HG02588 (cell line): ENCODE results near the gene AUTS2.
A peak's percentile ranks its signal among the peaks of the same experiment; 100 is the strongest.

ENCODE experiments used
- ATAC-seq: cut with Tn5 transposase; IDR thresholded peaks from one replicate; pipeline ENCODE4 v1.9.1; 2021; ENCODE audit warnings: mild to moderate bottlenecking, moderate library complexity; ENCODE audit not compliant: unreplicated experiment

AUTS2 gene

DNA sequence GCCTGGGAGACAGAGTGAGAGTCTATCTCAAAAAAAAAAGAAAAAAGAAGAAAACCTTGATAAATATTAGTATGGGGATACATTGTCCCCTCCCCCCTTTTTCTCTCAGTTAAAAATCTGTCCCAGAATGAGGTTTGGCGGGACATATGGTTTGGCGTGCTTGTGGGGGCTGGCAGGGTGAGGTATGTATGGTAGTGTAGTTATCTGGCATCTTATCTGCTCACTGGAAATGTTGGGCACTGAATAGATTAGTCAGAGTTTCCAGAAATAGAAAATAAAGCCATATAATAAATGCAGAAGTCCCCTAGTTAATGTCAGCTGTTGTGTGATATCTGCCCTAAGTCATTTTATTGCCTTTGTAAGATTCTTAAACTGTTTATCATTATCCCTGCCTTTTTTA is 1136.1 kb downstream of the AUTS2 start:
- ATAC-seq: no peak

DNA sequence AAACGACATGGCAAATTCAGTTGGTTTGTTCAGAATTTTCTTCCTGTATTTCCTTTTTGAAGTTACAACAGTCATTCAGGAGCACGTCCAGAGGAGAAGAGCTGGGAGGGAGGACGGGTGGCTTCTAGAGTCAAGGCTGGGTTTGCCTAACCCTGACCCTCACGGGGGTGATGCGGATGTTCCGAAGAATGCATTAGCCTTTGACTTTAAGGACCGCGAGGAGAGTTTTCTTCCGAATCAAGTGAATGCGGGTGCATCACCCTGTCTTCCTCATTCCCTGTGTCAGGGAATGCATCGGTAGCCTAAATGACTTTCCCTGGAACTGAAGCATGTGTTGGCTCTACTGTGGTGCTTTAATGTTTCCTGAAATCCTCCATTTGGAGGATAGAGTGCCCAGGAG is 1137.0 kb downstream of the AUTS2 start:
- no peak for ATAC-seq

DNA sequence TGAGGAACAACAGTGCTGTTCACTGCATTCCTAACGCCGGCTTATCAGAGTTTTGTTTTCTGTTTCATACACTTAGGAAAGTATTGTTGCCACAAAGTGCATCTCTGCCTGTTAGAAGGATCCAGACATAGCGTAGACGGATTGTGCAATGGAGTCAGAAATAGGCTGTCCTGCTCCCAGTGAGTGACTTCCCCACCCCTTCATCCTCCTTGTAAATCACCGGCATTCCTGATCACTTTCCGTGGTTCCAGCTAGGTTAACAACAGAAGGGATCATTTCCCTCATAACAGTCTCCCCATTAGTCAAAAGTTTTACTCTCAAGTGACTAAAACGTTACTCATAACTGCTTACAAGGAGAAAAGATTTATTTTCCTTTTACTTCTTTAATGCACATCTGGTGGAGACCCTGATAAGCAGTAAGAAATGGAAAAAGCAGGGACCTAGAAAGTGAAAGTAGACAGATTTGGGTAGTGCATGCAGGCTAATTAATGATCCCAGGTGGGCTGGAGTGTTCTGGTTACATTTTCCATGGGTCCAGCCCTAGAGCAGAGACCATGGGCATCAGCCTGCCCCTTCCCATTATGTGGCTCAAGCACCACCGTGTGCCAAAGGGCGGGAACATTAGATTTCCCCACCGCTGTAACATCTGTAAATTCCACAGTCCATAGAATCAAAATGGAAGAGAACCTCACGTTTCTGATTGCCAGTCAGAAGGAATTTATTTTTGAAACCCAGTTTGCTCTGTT is 1138.6 kb downstream of the AUTS2 start:
- no peak for ATAC-seq

GRCh38 chr7:70738151-70738885 is 1140.0 kb downstream of the AUTS2 start:
- no peak for ATAC-seq

DNA sequence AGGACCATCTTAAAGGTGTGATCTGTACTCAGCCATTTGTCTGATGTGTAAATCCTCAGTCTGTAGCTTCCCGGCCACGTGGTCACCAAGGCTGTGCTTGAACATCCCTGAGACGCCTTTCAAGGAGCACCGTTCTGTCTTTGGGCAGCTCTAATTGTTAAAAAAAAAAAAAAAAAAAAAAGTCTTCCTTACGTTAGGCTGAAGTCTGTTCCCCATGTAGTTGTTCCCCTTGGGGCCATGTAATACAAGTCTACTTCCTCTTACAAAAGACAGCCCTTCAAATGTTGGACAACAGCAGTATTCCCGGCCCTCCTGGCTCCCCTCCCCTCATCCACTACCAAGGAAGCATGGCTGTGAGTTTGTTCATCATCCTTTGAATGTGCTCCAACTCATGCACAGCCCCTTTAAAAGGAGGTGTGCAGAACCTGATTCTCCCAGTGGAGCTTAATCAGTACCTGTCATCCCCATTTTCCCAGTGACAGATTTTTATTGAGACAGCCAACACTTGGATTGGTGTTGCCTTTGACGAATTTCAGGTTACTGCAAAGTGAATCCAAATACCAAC is 1141.5 kb downstream of the AUTS2 start:
- no peak for ATAC-seq

- ATAC-seq: no peak
Observed at GRCh38 chr7:70741666-70742065, 1143.4 kb downstream of the AUTS2 start.

GRCh38 chr7:70743531-70744325 is 1145.5 kb downstream of the AUTS2 start:
- ATAC-seq: no peak

DNA sequence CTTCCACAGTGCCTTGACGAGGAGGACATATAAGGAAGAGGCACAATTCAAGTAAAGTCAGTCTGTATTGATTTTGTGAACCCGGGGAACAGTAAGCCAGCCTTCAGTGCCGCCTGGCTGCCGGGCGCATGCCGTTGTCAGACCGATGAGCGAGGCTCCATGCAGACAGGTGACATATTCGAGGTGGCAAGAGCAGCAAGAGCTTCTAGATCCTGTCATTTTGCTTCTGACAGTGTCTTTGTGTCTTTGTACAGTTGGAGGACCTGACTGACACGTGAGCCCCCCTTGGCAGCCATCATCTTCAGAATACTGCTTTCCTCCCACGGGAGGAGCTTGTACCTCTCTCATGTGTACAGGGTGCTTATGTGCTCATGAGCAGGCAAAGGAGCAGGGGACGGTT is 1146.2 kb downstream of the AUTS2 start:
- no peak for ATAC-seq

DNA sequence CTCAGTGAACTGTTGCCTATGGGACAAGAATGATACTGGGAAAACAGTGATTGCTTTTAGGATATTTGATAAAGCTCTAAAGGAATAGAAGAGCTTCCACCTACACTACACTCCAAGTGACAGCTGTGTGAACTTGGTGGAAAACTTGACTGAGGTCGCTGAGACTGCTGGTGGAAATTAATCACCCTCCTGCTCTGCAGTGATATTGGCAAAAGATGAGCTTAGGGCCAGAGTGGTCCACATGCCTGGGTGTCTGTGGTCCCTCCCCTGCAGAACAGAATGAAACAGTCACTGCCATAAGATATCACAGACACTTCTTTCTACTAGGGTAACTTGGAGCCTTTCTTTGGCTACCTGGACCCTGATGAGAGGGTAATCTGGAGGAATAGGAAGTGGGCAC is 1151.6 kb downstream of the AUTS2 start:
- no peak for ATAC-seq

DNA sequence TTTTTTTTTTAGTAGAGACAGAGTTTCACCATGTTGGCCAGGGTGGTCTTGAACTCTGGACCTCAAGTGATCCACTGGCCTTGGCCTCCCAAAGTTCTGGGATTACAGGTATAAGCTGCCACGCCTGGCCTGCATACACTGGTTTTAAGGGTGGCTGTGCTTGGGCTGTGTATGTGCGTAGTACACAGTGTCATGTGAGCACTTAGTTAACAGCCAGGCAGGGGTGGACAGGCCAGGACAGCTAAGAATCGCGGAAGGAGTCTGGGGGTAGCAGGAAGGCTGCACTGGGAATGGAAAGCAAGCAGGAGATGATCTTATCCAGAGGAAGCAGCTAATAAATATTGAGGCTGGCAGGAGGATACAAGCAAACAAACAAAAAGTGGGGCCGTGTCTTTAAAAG is 1153.6 kb downstream of the AUTS2 start:
- no peak for ATAC-seq

DNA sequence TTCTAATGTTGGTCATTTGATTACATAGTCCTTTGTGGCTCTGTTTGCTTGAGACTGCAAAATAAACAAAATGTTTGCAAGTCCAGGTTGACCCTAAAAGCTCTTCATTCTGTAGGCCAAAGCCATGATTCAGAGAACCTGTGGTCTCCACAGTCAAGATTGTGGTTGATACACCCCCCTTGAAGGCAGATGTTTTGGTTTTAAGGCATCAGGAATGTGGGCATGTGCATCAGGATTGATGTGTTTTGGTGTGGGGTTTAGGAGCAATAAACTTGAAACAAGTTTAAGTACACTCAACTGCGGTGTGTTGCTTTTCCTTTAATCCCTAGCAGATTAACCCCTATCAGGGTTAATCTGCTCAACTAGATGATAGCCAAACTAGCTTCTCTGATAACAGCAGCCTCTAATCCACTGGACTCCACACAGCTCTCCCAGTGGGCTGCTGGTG is 1154.5 kb downstream of the AUTS2 start:
- ATAC-seq: no peak

DNA sequence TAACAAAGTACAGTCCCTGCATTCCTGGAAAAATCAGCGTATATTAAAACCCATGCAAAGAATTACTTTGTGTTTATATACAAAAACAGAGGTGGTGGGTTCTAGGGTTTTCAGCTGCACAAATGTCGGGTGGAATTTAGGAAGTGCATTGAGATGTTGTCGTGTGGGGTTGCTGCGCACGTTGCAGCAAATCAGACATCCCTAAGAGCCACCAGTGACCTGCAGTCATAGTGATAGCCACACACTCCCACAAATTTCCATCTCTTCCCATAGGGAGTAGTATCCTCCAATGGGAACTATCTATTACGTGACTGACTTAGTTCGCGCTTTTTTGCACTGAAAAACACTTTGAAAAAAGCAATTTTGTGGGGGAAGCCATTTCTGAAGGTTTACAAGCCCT is 1158.5 kb downstream of the AUTS2 start:
- no peak for ATAC-seq

GRCh38 chr7:70758646-70759045 is 1160.4 kb downstream of the AUTS2 start:
- ATAC-seq: no peak

DNA sequence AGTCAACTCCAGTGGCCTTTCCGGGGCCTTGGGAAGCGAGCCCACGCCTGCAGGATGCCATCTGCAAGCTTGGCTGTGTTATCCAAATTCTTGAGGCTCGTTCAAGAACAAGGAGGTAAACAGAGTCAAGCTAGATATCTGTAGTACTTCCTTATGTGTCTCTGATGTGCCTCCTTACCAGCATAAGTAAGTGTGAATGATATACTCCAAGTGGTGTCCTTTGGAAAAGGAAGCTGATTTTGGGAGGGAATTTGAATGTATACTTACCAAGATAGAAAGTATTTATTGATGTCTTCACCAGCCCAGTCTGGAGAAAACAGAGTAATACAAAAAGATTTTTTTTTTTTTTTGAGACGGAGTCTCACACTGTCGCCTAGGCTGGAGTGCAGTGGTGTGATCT is 1161.4 kb downstream of the AUTS2 start:
- ATAC-seq: no peak

GRCh38 chr7:70761711-70762328 is 1163.5 kb downstream of the AUTS2 start:
- ATAC-seq: no peak

- no peak for ATAC-seq
Observed at GRCh38 chr7:70762696-70763095, 1164.4 kb downstream of the AUTS2 start.

DNA sequence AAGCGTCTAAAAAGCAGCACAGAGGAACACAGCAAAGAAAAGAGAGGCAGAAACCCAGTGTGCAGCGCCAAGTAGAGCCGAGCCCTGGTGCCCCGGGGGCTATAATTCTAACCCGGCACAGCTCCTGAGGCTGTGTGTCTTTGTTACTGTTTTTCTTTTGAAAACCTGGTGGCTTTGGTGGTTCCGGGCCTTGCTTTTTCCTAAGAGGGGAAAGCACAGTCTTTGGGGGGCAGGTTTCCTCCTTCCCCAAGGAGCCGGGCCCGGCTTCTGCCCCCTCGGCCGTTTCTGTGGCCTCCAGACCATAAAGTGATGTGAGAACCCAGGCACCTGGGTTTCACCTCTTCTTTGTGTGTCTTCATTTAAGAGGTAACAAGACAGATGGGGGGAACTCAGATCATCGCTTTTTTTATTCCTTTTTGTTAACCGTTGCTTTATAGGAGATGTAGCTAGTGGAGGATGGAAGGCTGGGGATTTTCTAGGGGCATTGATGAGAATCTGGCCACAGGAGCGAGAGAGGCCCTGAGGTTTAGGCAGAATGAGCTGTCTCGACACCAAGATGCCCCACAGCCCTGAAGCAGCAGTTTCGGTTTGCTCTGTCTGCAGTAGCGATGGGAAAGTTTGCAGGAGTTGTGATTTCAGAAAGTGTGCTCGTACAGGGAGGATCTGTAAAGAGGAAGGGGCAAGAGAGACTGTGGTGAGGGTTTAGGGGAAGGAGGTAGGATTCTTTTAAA is 1165.9 kb downstream of the AUTS2 start:
- peak; percentile 83 for ATAC-seq

GRCh38 chr7:70764701-70765208 is 1166.5 kb downstream of the AUTS2 start:
- ATAC-seq: no peak

DNA sequence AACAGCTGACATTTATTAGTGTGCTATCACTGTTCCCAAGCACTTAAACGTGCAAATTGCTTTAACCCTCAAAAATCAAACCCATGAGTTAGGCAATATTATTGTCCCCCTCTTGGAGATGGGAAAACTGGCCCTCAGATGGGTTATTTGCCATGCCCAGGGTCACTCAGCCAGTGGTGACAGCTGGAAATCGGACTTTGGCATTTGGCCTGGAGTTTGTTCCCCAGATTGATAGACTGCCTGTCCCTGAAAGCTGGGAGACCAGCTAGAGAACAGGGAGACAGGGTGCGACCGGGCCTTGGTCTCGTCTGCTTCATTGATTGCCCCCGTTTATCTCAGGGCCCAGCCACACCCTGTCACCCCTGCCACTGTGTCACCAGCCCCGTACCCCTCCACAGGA is 1167.4 kb downstream of the AUTS2 start:
- ATAC-seq: no peak

DNA sequence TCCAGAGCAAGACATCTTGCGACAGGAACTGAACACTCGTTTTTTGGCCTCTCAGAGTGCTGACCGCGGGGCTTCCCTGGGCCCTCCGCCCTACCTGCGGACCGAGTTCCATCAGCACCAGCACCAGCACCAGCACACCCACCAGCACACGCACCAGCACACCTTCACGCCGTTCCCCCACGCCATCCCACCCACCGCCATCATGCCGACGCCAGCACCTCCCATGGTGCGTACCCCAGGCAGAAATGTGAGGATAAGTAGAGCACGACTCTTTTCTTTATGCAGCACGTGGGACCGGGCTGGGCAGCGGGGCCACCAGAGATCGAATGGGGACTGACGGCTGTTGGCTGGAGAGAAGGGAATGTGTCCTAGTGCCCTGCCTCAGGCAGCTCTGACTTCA is 1167.8 kb downstream of the AUTS2 start:
- no peak for ATAC-seq
